GM12872 (cell line): Measurements from ENCODE around the gene KIR2DL3.
"Not testable (repeated sequence)": the region's sequence is repeated elsewhere in the genome, so short reads cannot be mapped to it uniquely, and the experiment has no call there.

Source experiments
- CTCF ChIP-seq: IDR thresholded peaks from 3 replicates; pipeline ENCODE4 v1.5.1; 2011; ENCODE audit warnings: low read depth, mild to moderate bottlenecking, low read length, moderate library complexity; ENCODE audit not compliant: insufficient read depth

The KIR2DL3 gene

GRCh38 chr19:54738306-54738705 is at the start of gene KIR2DL3:
KIR2DL3 (plus strand) TSS chr19:54738513; CDS start chr19:54738546, 33 bp downstream.
- TF ChIP-seq CTCF = not testable (repeated sequence)

GRCh38 chr19:54691582-54692297 is 46.6 kb upstream of the KIR2DL3 start:
- no peak for TF ChIP-seq CTCF

- TF ChIP-seq CTCF = no peak
Measured at GRCh38 chr19:54692298-54692615, 46.1 kb upstream of the KIR2DL3 start.

- no peak for TF ChIP-seq CTCF
Measured at GRCh38 chr19:54694648-54695047, 43.7 kb upstream of the KIR2DL3 start.

- no peak for TF ChIP-seq CTCF
Measured at GRCh38 chr19:54696117-54696548, 42.2 kb upstream of the KIR2DL3 start.

- no peak for TF ChIP-seq CTCF
Measured at GRCh38 chr19:54696766-54697165, 41.5 kb upstream of the KIR2DL3 start.

GRCh38 chr19:54704928-54705327 is 33.4 kb upstream of the KIR2DL3 start:
- TF ChIP-seq CTCF = no peak
